Measurements from ENCODE around the gene PLXNA4.
"Not testable (repeated sequence)": the region's sequence is repeated elsewhere in the genome, so short reads cannot be mapped to it uniquely, and the experiment has no call there.

Gene PLXNA4, protein sequence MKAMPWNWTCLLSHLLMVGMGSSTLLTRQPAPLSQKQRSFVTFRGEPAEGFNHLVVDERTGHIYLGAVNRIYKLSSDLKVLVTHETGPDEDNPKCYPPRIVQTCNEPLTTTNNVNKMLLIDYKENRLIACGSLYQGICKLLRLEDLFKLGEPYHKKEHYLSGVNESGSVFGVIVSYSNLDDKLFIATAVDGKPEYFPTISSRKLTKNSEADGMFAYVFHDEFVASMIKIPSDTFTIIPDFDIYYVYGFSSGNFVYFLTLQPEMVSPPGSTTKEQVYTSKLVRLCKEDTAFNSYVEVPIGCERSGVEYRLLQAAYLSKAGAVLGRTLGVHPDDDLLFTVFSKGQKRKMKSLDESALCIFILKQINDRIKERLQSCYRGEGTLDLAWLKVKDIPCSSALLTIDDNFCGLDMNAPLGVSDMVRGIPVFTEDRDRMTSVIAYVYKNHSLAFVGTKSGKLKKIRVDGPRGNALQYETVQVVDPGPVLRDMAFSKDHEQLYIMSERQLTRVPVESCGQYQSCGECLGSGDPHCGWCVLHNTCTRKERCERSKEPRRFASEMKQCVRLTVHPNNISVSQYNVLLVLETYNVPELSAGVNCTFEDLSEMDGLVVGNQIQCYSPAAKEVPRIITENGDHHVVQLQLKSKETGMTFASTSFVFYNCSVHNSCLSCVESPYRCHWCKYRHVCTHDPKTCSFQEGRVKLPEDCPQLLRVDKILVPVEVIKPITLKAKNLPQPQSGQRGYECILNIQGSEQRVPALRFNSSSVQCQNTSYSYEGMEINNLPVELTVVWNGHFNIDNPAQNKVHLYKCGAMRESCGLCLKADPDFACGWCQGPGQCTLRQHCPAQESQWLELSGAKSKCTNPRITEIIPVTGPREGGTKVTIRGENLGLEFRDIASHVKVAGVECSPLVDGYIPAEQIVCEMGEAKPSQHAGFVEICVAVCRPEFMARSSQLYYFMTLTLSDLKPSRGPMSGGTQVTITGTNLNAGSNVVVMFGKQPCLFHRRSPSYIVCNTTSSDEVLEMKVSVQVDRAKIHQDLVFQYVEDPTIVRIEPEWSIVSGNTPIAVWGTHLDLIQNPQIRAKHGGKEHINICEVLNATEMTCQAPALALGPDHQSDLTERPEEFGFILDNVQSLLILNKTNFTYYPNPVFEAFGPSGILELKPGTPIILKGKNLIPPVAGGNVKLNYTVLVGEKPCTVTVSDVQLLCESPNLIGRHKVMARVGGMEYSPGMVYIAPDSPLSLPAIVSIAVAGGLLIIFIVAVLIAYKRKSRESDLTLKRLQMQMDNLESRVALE (N-terminal part only)

DNA sequence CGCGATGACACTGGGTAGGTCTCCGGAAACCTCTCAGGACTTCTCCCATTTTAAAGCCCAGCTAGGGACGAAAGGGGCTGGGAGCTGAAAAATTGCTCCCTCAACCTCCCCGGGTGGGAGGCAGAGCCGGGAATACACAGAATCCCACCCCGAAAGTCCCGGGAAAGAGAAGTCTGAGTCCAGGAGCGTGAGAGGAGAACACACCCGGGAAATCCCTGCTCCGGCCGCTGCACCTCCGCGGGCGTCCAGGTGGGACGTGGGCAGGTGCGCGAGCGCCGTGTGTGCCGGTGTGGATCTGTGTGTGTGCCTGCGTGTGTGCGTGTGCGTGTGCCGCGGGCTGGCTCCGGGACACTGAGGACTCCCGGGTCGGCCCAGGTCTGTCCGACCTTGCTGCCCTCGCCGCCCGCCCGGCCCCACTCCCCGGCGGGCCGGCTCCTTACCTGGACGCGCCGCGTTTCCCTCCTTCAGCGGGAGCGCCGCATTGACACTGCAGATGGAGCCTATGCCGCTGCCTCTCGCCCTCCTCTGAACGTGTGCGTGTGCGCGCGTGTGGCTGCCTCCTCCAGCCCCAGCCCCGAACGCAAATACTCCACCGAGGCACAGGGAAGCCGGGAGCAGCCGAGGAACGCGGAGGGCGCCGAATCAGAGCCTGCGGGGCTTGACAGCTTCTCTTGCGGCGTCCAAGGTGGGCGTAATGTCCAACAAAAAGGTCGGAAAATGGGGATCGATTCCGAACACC lies at the start of gene PLXNA4:
PLXNA4 (minus strand) TSS at position 489 of the 739 bp plus-strand sequence. CDS start 67,777 bp downstream, outside the sequence.
- DNase-seq (ENCODE audit: low spot score): no peak

GRCh38 chr7:132625651-132626050 lies 49.4 kb upstream of the PLXNA4 start:
- no peak for DNase-seq (ENCODE audit: low spot score)

DNA sequence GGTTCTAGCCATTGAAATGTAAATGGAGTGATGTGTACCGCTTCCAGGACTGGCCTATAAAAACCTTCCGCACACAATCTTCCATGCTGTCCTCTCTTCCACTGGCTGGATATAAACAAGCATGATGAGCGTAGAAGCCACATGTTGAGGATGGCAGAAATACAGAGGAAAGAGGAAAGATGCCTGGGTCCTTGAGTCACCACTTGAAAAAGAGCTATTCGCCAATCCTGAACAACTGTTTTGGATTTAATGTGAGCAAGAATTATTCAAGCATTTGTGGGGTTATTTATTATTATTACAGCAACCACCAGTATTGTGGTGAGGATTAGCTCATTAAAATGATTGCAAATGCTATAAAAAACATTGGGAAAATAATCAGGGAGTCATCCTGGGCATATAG lies 45.8 kb upstream of the PLXNA4 start:
- DNase-seq (ENCODE audit: low spot score): no peak

GRCh38 chr7:132619967-132620366 lies 43.7 kb upstream of the PLXNA4 start:
- DNase-seq (ENCODE audit: low spot score): no peak

GRCh38 chr7:132618956-132619305 lies 42.7 kb upstream of the PLXNA4 start:
- DNase-seq (ENCODE audit: low spot score): no peak

- DNase-seq (ENCODE audit: low spot score): no peak
Observed at GRCh38 chr7:132618271-132618955, 42.1 kb upstream of the PLXNA4 start.

DNA sequence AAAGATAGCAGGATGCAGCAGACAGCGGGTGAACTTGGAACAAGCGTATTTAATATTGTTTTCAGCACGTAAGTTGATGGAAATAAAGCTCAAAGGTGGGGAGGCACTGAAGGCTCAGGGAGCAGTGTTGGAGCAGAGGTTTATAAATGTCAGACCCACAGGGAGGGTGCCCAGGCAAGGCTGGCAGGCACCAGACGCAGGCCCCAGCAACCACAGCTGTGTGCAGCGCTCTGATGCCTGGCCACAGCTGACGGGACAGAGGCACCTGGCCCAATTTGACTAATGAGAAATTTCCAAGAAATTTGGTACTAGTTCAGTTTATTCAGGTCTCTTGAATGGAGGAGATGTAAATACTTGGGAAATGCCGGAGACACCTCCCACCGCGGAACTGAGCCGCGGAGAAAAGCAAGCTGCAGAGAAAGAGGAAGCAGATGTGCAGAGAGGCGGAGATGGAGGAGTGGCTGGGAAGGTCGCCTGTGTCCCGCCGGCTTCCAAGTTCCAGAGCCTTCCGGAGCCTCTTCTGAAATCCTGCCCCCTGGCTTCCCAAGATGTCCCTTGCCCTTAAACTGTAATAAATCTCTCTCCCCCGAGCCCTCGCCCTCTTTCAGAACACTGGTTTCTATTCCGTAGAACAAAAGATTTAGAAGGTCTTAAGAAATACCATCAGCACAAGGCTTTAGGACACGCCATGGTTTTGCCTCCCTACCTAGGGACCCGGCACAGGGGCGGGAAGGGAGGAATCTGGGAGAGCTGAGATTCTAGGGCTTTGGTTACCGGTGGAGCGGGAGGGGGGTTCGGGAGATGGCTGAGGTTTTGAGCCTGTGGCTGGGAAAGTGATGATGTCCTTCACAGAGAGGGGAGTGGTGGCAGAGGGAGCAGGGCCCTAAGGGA lies 38.4 kb upstream of the PLXNA4 start:
- peak; percentile 30 for DNase-seq (ENCODE audit: low spot score)

- no peak for DNase-seq (ENCODE audit: low spot score)
Observed at GRCh38 chr7:132613737-132614136, 37.5 kb upstream of the PLXNA4 start.

- DNase-seq (ENCODE audit: low spot score): no peak
Observed at GRCh38 chr7:132610995-132611394, 34.7 kb upstream of the PLXNA4 start.

- DNase-seq (ENCODE audit: low spot score): no peak
Observed at GRCh38 chr7:132609906-132610520, 33.7 kb upstream of the PLXNA4 start.

GRCh38 chr7:132609222-132609621 lies 33.0 kb upstream of the PLXNA4 start:
- no peak for DNase-seq (ENCODE audit: low spot score)

- no peak for DNase-seq (ENCODE audit: low spot score)
Observed at GRCh38 chr7:132608523-132608922, 32.3 kb upstream of the PLXNA4 start.

DNA sequence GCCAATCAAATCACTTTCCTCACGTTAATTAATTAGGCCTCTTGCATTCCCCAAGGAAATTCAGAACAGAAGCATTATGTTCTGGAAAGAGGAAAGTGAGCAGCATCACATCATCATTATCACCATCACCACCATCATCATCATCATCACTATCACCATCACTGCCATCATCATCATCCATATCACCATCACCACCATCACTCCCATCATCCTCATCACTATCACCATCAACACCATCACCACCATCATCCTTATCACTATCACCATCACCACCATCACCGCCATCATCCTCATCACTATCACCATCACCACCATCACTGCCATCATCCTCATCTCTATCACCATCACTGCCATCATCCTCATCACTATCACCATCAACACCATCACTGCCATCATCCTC lies 31.4 kb upstream of the PLXNA4 start:
- no peak for DNase-seq (ENCODE audit: low spot score)

DNA sequence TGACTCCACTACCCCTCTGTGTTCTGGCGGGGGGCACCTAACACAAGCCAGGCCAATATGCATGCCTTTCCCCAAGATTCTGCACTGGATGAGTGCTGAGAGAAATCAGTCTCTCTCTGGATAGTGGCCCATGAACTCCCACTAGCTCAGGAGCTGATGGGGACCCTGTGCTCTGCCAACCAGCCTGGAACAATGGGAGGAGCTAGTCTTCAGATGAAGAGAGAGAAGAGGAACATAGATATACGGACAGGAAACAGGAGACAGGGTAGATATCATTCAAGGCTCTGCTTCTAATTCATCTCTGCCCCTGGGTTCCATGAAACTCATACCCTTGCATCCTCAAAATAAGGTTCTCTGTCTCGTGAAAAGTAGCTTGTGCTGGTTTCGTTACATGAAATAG lies 27.9 kb upstream of the PLXNA4 start:
- no peak for DNase-seq (ENCODE audit: low spot score)

DNA sequence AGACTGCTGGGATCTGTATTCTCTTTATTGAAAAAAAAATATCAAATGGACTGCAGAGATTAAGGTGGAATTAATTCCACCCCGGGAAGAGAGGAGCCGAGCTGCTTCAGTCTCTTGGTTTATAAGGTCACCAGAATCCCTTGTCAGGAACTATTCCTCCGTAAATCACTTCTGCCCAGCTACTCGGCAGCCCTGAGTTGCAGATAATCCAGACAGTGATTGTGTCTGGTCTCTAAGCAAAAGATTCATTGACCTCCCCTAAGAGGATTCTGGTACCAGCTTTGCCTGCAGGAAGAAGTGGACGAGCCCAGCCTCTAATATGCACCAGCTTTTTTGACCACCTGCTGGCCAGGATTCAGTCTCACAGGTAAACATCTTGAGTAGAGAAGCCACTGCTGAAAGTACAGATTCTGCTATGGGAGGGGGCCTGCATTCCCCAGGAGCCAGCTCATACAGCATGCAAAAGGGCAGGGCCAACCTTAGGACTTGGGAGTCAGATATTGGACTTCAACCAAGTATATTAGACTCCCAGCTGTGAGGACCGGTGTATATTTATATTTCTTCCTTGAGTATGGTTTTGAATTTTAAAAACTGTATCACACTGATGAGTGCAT lies 27.1 kb upstream of the PLXNA4 start:
- no peak for DNase-seq (ENCODE audit: low spot score)

- DNase-seq (ENCODE audit: low spot score): no peak
Observed at GRCh38 chr7:132601783-132602182, 25.5 kb upstream of the PLXNA4 start.

DNA sequence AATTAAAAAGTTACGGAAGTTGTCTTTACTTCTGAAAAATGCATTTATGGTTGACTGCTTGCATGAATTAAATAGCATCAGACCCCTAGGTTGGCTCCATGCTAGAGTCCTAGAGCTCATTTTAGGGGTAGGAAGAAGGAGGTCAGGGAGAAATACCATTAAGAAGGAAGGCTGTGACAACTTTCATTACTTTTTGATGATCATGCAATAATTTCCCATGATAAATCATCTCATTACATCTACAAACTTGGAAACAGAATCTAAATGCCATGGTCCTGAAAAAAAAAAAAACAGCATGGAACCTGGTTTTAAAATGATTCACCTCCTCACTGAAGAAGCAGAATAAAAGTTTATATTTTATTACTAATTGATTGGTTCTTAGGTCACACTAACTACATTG lies 20.3 kb upstream of the PLXNA4 start:
- no peak for DNase-seq (ENCODE audit: low spot score)

DNA sequence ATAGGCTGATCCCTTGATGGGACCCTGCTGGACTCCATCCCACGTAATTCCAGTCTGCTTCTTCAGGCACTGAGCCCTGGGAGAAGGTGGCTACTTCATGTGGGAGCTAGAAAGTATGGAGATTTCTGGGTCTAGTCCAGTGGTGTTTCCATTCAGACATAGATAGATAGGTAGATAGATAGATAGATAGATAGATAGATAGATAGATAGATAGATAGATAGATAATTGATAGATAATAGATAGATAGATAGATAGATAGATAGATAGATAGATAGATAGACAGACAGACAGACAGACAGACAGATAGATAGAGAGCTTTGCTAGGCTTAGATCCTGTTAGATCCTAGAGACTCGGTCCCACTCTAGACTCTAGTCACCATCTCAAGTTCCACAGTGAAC lies 18.5 kb upstream of the PLXNA4 start:
- DNase-seq (ENCODE audit: low spot score): not testable (repeated sequence)

GRCh38 chr7:132592936-132593335 lies 16.7 kb upstream of the PLXNA4 start:
- DNase-seq (ENCODE audit: low spot score): no peak

Data from germinal center (tissue), 1 donor.